Fibroblast of skin of back (primary cell): Measurements from ENCODE around the gene SH3D21.

Source experiments
- DNase-seq: peaks from one replicate; pipeline ENCODE4 v3.0.0-alpha.2; 2013

SH3D21 gene

GRCh38 chr1:36330940-36331339, 24.8 kb downstream of the SH3D21 start:
- DNase-seq, result no peak

- DNase-seq, result no peak
These were observed 31.7 kb downstream of the SH3D21 start for GRCh38 chr1:36337830-36338229.

GRCh38 chr1:36339215-36339614, 33.0 kb downstream of the SH3D21 start:
- DNase-seq, result no peak

- DNase-seq, result no peak
These were observed 33.4 kb downstream of the SH3D21 start for GRCh38 chr1:36339615-36340014.

- DNase-seq, result no peak
These were observed 35.6 kb downstream of the SH3D21 start for GRCh38 chr1:36341626-36342320.

GRCh38 chr1:36342426-36343185, 36.4 kb downstream of the SH3D21 start:
- DNase-seq, result peak; percentile 88

- DNase-seq, result no peak
These were observed 37.7 kb downstream of the SH3D21 start for GRCh38 chr1:36343651-36344394.

- no peak for DNase-seq
These were observed 38.2 kb downstream of the SH3D21 start for GRCh38 chr1:36344395-36344680.

GRCh38 chr1:36345353-36345752, 39.2 kb downstream of the SH3D21 start:
- DNase-seq, result no peak

GRCh38 chr1:36346741-36347370, 40.7 kb downstream of the SH3D21 start:
- DNase-seq, result no peak

- DNase-seq, result peak; percentile 66
These were observed 43.1 kb downstream of the SH3D21 start for GRCh38 chr1:36349241-36349671.

GRCh38 chr1:36349839-36350238, 43.7 kb downstream of the SH3D21 start:
- DNase-seq, result peak; percentile 38

- peak; percentile 95 for DNase-seq
These were observed 44.6 kb downstream of the SH3D21 start for GRCh38 chr1:36350659-36351226.

- peak; percentile 98 for DNase-seq
These were observed 45.2 kb downstream of the SH3D21 start for GRCh38 chr1:36351227-36351977.

- DNase-seq, result peak; percentile 90
These were observed 46.1 kb downstream of the SH3D21 start for GRCh38 chr1:36352125-36352909.

- peak; percentile 63 for DNase-seq
These were observed 47.0 kb downstream of the SH3D21 start for GRCh38 chr1:36352910-36353878.

- no peak for DNase-seq
These were observed 48.3 kb downstream of the SH3D21 start for GRCh38 chr1:36354486-36354885.

GRCh38 chr1:36355811-36356210, 49.6 kb downstream of the SH3D21 start:
- DNase-seq, result no peak

GRCh38 chr1:36358514-36359084, 52.4 kb downstream of the SH3D21 start:
- no peak for DNase-seq

- no peak for DNase-seq
These were observed 53.2 kb downstream of the SH3D21 start for GRCh38 chr1:36359383-36359782.
